ENCODE data around the gene CDK6.

CDK6 gene

GRCh38 chr7:92826258-92826938, 10.0 kb downstream of the CDK6 start:
- DNase-seq (ENCODE audit: low read depth), result no peak
- TF ChIP-seq, protein P1, sequence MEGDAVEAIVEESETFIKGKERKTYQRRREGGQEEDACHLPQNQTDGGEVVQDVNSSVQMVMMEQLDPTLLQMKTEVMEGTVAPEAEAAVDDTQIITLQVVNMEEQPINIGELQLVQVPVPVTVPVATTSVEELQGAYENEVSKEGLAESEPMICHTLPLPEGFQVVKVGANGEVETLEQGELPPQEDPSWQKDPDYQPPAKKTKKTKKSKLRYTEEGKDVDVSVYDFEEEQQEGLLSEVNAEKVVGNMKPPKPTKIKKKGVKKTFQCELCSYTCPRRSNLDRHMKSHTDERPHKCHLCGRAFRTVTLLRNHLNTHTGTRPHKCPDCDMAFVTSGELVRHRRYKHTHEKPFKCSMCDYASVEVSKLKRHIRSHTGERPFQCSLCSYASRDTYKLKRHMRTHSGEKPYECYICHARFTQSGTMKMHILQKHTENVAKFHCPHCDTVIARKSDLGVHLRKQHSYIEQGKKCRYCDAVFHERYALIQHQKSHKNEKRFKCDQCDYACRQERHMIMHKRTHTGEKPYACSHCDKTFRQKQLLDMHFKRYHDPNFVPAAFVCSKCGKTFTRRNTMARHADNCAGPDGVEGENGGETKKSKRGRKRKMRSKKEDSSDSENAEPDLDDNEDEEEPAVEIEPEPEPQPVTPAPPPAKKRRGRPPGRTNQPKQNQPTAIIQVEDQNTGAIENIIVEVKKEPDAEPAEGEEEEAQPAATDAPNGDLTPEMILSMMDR (IDR thresholded peaks at IDR 0.05; ENCODE audit: low read length, missing control alignments), result no peak
- H3K4me3 ChIP-seq (replicated peaks; ENCODE audit: low read depth, low read length), result no peak overlapping the region

GRCh38 chr7:92824901-92825480, 11.4 kb downstream of the CDK6 start:
- DNase-seq (ENCODE audit: low read depth), result no peak
- H3K4me3 ChIP-seq (replicated peaks; ENCODE audit: low read depth, low read length), result no peak overlapping the region
- TF ChIP-seq, protein P1 (IDR thresholded peaks at IDR 0.05; ENCODE audit: low read length, missing control alignments), result no peak

GRCh38 chr7:92824450-92824849, 11.9 kb downstream of the CDK6 start:
- H3K4me3 ChIP-seq (replicated peaks; ENCODE audit: low read depth, low read length), result no peak overlapping the region
- DNase-seq (ENCODE audit: low read depth), result no peak
- TF ChIP-seq, protein P1 (IDR thresholded peaks at IDR 0.05; ENCODE audit: low read length, missing control alignments), result no peak

DNA sequence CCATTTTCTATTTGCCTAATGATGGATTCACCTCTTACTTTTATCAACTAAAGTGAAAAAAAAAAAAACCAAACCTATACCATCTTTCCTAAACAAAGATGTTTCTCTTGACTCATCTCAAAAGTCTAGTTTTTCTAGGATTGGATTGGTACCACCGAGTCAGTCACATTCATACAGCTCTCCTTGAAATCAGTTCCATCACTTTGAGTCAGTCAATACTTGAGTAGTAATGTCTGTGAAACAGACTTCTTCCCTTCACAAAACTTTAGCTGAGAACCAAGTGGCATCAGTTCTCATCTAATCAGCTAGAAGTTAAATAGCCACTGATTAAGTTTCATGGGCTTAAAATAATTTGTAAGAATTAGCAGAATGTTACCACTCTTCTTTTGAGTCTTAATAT, 13.3 kb downstream of the CDK6 start:
- no peak for DNase-seq (ENCODE audit: low read depth)
- no peak overlapping the region for H3K4me3 ChIP-seq (replicated peaks; ENCODE audit: low read depth, low read length)
- TF ChIP-seq, protein P1 (IDR thresholded peaks at IDR 0.05; ENCODE audit: low read length, missing control alignments), result no peak

GRCh38 chr7:92820191-92820590, 16.2 kb downstream of the CDK6 start:
- TF ChIP-seq, protein P1 (IDR thresholded peaks at IDR 0.05; ENCODE audit: low read length, missing control alignments), result no peak
- no peak overlapping the region for H3K4me3 ChIP-seq (replicated peaks; ENCODE audit: low read depth, low read length)
- no peak for DNase-seq (ENCODE audit: low read depth)

DNA sequence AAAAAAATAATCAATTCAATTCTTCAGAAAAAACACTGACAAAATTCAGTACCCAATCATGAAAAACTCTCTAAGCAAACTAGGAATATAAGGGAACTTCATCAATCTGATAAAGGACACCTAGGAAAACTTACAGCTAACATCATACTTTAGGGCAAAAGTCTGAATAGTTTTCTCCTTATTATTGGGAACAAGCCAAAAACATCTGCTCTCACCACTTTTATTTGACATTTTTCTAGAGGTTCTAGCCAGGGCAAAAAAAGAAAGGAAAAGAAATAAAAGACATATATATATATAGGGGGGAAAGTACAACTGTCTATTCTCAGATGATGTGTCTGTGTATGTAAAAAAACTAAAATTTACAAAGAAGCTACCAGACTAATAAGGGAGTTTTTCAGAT, 19.0 kb downstream of the CDK6 start:
- H3K4me3 ChIP-seq (replicated peaks; ENCODE audit: low read depth, low read length), result no peak overlapping the region
- TF ChIP-seq, protein P1 (IDR thresholded peaks at IDR 0.05; ENCODE audit: low read length, missing control alignments), result no peak
- DNase-seq (ENCODE audit: low read depth), result no peak

DNA sequence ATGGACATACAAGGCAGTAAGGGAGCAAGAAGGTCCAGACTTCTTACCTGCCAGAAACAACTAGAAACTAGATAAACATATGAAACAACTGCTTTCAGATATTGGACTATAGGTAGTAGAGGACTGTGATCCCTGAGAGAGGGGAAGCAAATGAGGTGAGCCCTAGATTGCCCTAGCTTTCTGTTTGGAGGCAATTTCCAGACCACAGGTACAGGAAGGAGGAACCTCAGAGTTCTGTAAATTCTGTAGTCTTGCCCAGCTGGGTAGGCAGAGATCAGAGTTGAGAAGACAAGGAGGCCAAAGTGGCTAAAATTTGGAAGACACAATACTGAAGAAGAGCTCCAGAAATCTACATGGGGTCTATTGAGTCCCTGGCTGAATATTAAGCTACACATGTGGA, 21.0 kb downstream of the CDK6 start:
- H3K4me3 ChIP-seq (replicated peaks; ENCODE audit: low read depth, low read length), result no peak overlapping the region
- TF ChIP-seq, protein P1 (IDR thresholded peaks at IDR 0.05; ENCODE audit: low read length, missing control alignments), result no peak
- DNase-seq (ENCODE audit: low read depth), result no peak

Data from fibroblast of pulmonary artery (primary cell).